Astrocyte of the spinal cord (primary cell): ENCODE results near the gene KCNIP2.

ENCODE experiments used
- DNase-seq: peaks from one replicate; pipeline ENCODE4 v3.0.0; 2011; ENCODE audit warnings: low read depth, low spot score
- H3K4me3 ChIP-seq: 2 replicates; pipeline ENCODE4 v1.5.1; 2011; ENCODE audit warnings: low read depth, mild to moderate bottlenecking, low read length, moderate library complexity
- in situ Hi-C: cut with HindIII; loops from 2 replicates; pipeline ENCODE4 v1.10.0; 2017; ENCODE audit warnings: low sequenced_read_pairs
- TF ChIP-seq, protein P1 (sequence below): IDR thresholded peaks from 2 replicates; pipeline ENCODE4 v1.5.1; 2012; ENCODE audit warnings: low read depth, mild to moderate bottlenecking, low read length, inconsistent platforms

The KCNIP2 gene

GRCh38 chr10:101851411-101852116 lies 8.0 kb upstream of the KCNIP2 start:
- no peak for DNase-seq
- H3K4me3 ChIP-seq = no peak overlapping the region
- in situ Hi-C loops = no loop called here
- TF ChIP-seq, protein P1, sequence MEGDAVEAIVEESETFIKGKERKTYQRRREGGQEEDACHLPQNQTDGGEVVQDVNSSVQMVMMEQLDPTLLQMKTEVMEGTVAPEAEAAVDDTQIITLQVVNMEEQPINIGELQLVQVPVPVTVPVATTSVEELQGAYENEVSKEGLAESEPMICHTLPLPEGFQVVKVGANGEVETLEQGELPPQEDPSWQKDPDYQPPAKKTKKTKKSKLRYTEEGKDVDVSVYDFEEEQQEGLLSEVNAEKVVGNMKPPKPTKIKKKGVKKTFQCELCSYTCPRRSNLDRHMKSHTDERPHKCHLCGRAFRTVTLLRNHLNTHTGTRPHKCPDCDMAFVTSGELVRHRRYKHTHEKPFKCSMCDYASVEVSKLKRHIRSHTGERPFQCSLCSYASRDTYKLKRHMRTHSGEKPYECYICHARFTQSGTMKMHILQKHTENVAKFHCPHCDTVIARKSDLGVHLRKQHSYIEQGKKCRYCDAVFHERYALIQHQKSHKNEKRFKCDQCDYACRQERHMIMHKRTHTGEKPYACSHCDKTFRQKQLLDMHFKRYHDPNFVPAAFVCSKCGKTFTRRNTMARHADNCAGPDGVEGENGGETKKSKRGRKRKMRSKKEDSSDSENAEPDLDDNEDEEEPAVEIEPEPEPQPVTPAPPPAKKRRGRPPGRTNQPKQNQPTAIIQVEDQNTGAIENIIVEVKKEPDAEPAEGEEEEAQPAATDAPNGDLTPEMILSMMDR = no peak

GRCh38 chr10:101850749-101851148 lies 7.1 kb upstream of the KCNIP2 start:
- no peak for DNase-seq
- in situ Hi-C loops = no loop called here
- TF ChIP-seq, protein P1 = no peak
- H3K4me3 ChIP-seq = no peak overlapping the region

GRCh38 chr10:101848894-101849351 lies 5.3 kb upstream of the KCNIP2 start:
- TF ChIP-seq, protein P1 = no peak
- no peak for DNase-seq
- in situ Hi-C loops = no loop called here
- no peak overlapping the region for H3K4me3 ChIP-seq

- TF ChIP-seq, protein P1 = no peak
- no peak overlapping the region for H3K4me3 ChIP-seq
- in situ Hi-C loops = no loop called here
- DNase-seq = no peak
These were observed 4.8 kb upstream of the KCNIP2 start for GRCh38 chr10:101848408-101848807.

DNA sequence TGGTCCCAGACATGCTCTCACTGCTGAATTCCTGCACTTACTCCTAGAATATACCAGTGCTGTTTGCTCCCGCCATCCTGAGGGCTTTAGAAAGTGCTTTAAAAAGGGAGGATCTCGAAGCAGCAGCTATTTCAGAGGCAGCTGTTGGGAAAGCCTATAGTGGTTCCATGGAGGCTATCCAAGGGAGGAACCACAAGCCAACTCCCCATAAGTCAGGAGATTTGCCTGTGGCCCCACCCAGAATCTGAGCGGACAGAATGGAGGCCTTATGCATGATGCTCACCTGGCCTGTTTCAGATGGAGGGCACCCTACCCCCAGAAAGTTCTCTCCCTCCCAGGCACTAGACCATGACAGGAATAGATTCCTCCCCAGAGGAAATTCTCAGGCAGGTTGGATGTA lies 2.3 kb upstream of the KCNIP2 start:
- H3K4me3 ChIP-seq = no peak overlapping the region
- in situ Hi-C loops = no loop called here
- no peak for DNase-seq
- TF ChIP-seq, protein P1 = no peak

GRCh38 chr10:101841826-101842225 lies 1.8 kb downstream of the KCNIP2 start:
- H3K4me3 ChIP-seq = no peak overlapping the region
- DNase-seq = no peak
- in situ Hi-C loops = no loop called here
- TF ChIP-seq, protein P1 = no peak
